Effector memory CD8-positive, alpha-beta T cell (primary cell): ENCODE data around the gene ZC3H10.
A peak's percentile ranks its signal among the peaks of the same experiment; 100 is the strongest.

ENCODE experiments used
- ATAC-seq: fragments of 150-1000 bp; cut with Tn5 transposase; replicated peaks from 2 replicates; pipeline ENCODE4 v1.10.0; 2021; ENCODE audit warnings: mild to moderate bottlenecking, moderate library complexity
- DNase-seq, 3 experiments: peaks; one replicate each; pipeline ENCODE4 v3.0.0; 2021
- H3K27ac Mint-ChIP-seq, 2 donors: one replicate each; pipeline ENCODE4 v1.8.0; 2022; ENCODE audit warnings: mild to moderate bottlenecking in 2 of 2, mixed read lengths in 2 of 2, moderate library complexity in 2 of 2
- H3K27me3 Mint-ChIP-seq, 2 donors: one replicate each; pipeline ENCODE4 v1.8.0; 2022; ENCODE audit warnings: mixed read lengths in 2 of 2
- H3K36me3 Mint-ChIP-seq: one replicate; pipeline ENCODE4 v1.8.0; 2022; ENCODE audit warnings: mild to moderate bottlenecking, moderate library complexity, mixed read lengths; ENCODE audit not compliant: insufficient read depth
- H3K4me1 Mint-ChIP-seq, 2 donors: one replicate each; pipeline ENCODE4 v1.8.0; 2022; ENCODE audit warnings: low read depth in 2 of 2, mixed read lengths in 2 of 2
- H3K4me3 Mint-ChIP-seq, 2 donors: one replicate each; pipeline ENCODE4 v1.8.0; 2022; ENCODE audit warnings: mild to moderate bottlenecking in 2 of 2, mixed read lengths in 2 of 2, moderate library complexity in 2 of 2
- H3K9me3 Mint-ChIP-seq, 2 donors: one replicate each; pipeline ENCODE4 v1.8.0; 2022; ENCODE audit warnings: mixed read lengths in 2 of 2

The ZC3H10 gene

DNA sequence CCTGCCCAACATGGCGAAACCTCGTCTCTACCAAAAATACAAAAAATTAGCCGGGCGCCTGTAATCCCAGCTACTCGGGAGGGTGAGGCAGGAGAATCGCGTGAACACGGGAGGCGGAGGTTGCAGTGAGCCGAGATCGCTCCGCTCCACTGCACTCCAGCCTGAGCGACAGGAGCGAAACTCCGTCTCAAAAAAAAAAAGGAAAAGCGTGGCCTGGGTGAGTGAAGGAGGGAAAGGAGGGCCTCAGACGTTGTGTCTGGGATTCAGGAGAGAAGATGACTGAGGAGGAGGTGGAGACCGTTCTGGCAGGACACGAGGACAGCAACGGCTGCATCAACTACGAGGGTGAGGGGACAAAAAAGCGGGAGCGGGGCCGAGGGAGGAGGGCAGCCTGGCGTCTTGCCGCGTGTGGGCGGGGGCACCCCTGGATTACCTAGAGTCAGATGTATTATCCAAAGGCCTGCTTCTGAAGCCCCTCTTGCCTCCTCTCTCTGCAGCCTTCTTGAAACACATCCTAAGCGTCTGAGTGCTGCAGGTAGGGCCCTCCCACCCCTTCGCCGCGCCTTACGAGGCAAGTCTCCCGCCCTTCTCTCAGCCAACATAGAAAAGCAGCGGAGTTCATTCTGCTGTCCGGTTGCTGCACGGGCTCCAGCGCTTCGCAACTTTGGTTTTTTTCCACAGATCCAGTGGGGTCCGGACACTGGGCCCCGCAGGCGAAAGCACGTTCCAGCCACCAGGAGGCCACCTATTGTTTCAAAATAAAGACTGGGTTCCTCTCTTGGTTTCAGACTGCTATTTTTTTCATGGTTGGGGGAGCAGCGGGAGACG is 39.3 kb downstream of the ZC3H10 start:
- H3K4me3 Mint-ChIP-seq = peak overlapping the region; percentile 88 to 95
- peaks cover 44% of the 10 kb centered on the region for H3K36me3 Mint-ChIP-seq
- H3K9me3 Mint-ChIP-seq = no peaks in the 10 kb centered on the region
- no peaks in the 10 kb centered on the region for H3K27me3 Mint-ChIP-seq
- DNase-seq (peak; percentile 28 to 45 (median 38)), ATAC-seq (peak; percentile 41)
- H3K27ac Mint-ChIP-seq = peak overlapping the region; percentile 95 to 98
- H3K4me1 Mint-ChIP-seq = peaks cover 42 to 44% of the 10 kb centered on the region in 2 donors

DNA sequence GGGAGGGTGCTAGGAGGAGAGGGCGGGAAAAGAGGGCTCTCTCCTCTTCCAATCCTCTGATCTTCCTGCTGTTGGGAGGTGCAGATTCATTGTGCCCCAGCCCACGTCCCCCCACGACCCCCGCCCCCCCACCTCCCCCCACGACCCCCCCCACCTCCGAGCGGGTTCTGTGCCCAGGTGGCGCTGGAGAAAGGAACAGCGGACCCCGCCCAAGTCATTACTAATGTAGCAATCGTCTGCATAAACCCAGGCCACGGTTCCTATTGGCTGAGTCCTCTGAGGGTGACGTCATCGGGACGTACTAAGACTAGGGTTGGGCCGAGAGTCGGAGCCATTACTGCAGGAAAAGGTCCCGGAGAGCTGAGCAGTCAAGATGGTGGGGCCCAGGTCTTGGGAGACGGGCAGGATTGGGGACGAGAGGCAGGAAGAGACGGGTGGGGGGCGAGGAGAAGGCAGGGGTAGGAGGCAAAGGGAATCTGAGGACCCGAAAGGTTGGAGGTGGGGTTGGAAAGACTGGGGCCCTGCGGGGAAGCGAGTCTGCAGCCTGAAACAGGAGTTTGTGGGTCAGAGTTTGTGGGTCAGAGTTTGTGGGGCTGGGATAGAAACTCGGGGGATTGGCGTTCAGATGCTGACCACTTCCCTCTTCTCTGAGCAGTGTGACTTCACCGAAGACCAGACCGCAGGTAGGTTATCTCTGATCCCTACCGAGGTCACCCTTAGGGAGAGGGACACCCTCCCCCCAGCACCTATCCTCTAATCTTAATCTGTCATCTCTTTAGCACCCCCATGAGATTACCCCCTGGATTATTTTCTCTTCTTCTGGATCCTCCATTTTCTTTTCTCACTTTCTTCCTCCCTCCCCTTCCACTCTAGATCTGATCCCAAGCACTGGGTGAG is 40.2 kb downstream of the ZC3H10 start, which contains the start of gene MYL6:
TSS of gene MYL6 (plus strand) at position 331 of the 897 bp plus-strand sequence. CDS start at position 374, 43 bp downstream.
- Mint-ChIP-seq H3K9me3 (no peaks in the 10 kb centered on the region), H3K4me3 (peak within 1 kb of the TSS; percentile 88 to 95), H3K27ac (peak within 1 kb of the TSS; percentile 95 to 98), H3K4me1 (peaks cover 42 to 44% of the 10 kb centered on the region in 2 donors), H3K36me3 (peaks cover 52% of the 10 kb centered on the region), H3K27me3 (no peaks in the 10 kb centered on the region)
- peak; percentile 87 for ATAC-seq
- peak; percentile 83 to 88 (median 86) for DNase-seq

- peak overlapping the region; percentile 88 to 95 for H3K4me3 Mint-ChIP-seq
- no peak for DNase-seq
- H3K36me3 Mint-ChIP-seq = peaks cover 59% of the 10 kb centered on the region
- no peaks in the 10 kb centered on the region for H3K9me3 Mint-ChIP-seq
- no peak for ATAC-seq
- H3K4me1 Mint-ChIP-seq = peaks cover 42% of the 10 kb centered on the region in 2 donors
- H3K27ac Mint-ChIP-seq = peak overlapping the region; percentile 95 to 98
- no peaks in the 10 kb centered on the region for H3K27me3 Mint-ChIP-seq
Observed at GRCh38 chr12:56158926-56159461, 40.9 kb downstream of the ZC3H10 start.

DNA sequence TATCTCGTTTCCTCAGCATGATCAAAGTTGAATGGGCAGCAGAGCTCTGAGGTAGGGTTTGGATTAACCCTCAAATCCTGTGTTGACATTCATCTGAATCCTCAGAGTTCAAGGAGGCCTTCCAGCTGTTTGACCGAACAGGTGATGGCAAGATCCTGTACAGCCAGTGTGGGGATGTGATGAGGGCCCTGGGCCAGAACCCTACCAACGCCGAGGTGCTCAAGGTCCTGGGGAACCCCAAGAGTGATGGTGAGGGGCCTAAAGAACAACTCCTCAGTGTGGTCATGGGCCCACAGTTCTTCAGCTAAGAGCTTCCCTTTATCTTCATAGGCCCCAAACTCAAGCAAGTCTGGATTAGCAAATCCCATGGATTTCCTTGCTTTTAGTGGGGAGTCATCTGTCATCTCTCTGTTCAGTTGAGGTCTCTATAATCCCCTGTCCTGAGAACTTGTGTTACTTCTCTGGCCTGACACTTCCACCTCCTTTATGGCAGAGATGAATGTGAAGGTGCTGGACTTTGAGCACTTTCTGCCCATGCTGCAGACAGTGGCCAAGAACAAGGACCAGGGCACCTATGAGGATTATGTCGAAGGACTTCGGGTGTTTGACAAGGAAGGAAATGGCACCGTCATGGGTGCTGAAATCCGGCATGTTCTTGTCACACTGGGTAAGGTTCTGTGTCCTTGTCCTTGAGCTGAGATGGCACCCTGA is 41.6 kb downstream of the ZC3H10 start:
- Mint-ChIP-seq H3K4me3 (peak overlapping the region; percentile 88 to 95), H3K36me3 (peaks cover 66% of the 10 kb centered on the region), H3K4me1 (peaks cover 42% of the 10 kb centered on the region in 2 donors), H3K27ac (peak overlapping the region; percentile 95 to 98), H3K27me3 (no peaks in the 10 kb centered on the region), H3K9me3 (no peaks in the 10 kb centered on the region)
- DNase-seq (no peak), ATAC-seq (no peak)

DNA sequence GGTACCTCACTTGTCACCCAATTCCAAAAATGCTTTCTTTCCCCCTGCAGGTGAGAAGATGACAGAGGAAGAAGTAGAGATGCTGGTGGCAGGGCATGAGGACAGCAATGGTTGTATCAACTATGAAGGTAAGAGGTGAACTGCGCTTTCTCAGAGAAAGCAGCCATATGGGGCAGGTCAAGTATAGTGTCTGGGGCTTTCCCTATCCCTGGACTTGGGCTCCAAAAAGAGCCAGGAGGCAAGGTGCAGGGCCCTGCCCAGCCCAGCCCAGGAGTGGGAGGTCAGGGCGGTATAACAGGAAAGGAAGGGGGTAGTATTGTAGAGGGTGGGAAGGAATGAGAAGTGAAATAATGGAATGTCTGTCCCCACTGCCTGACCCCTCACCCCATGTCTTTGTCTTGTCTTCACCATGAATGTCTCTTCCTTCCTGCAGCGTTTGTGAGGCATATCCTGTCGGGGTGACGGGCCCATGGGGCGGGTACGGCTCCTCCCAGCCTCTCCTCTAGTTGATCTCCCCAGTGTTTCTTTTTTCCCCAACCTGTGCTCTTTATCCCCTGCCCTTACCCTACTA is 42.2 kb downstream of the ZC3H10 start:
- Mint-ChIP-seq H3K4me3 (peak overlapping the region; percentile 88 to 95), H3K36me3 (peaks cover 70% of the 10 kb centered on the region)

GRCh38 chr12:56160894-56161689 is 43.0 kb downstream of the ZC3H10 start:
- ATAC-seq (no peak), DNase-seq (no peak)
- Mint-ChIP-seq H3K9me3 (no peaks in the 10 kb centered on the region), H3K4me3 (peak overlapping the region; percentile 88 to 95), H3K27ac (peak overlapping the region; percentile 95 to 98), H3K36me3 (peaks cover 78% of the 10 kb centered on the region), H3K4me1 (peaks cover 42 to 44% of the 10 kb centered on the region in 2 donors), H3K27me3 (no peaks in the 10 kb centered on the region)

More for the DNA sequence above, 42.2 kb downstream of the ZC3H10 start:
- ATAC-seq = peak; percentile 57
- Mint-ChIP-seq H3K4me1 (peaks cover 42% of the 10 kb centered on the region in 2 donors), H3K9me3 (no peaks in the 10 kb centered on the region), H3K27ac (peak overlapping the region; percentile 95 to 98), H3K27me3 (no peaks in the 10 kb centered on the region)
- DNase-seq = peak; percentile 44 to 56 (median 49)

GRCh38 chr12:56161690-56162351 is 43.8 kb downstream of the ZC3H10 start:
- Mint-ChIP-seq H3K4me1 (peaks cover 42 to 44% of the 10 kb centered on the region in 2 donors), H3K27me3 (no peaks in the 10 kb centered on the region), H3K27ac (peak overlapping the region; percentile 95 to 98), H3K9me3 (no peaks in the 10 kb centered on the region), H3K4me3 (peak overlapping the region; percentile 88 to 95), H3K36me3 (peaks cover 85% of the 10 kb centered on the region)
- ATAC-seq (no peak), DNase-seq (no peak)

DNA sequence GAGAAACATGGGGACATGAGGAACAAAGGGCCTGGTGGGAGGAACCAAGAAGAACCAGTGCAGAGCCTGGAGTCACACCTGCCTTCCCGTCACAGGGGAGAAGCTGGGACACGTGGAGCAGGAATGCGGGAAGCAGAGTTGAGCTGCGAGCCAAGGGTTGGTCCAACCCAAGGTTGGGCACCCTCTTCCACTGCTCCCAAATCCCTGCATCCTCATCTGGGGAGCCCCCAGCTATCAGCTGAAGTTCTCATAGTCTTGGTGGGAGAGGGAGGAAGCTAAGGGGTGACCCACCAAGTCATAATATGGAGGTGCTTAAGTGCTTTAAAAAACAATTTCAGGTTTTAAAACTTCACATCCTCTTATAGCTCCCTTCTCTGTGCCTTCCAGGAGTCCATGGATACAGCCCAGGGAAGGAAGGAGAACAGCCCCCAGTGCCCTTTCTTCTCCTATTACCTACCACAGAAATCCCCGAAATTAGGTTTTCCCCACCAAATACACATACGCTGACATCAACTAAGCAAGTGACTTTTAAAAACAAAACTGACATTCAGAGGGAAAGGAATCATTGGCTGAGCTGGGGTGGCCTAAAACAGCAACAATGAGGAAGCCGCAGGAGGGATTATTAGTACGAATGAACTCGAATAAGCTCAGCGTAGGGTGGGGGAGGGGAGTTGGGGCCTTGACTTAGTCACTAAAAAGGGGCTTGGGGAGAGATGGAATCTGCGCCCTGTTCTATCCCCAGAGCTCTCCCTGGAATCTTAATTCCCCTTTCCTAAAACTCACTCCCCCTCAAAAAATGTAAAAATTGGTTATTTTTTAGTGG is 44.6 kb downstream of the ZC3H10 start:
- peak overlapping the region; percentile 87 to 95 for H3K27ac Mint-ChIP-seq
- peaks cover 34 to 36% of the 10 kb centered on the region in 2 donors for H3K4me1 Mint-ChIP-seq
- H3K27me3 Mint-ChIP-seq = no peaks in the 10 kb centered on the region
- no peak for ATAC-seq
- peak overlapping the region in 1 of 2 donors; percentile 55 for H3K4me3 Mint-ChIP-seq
- DNase-seq = no peak
- H3K9me3 Mint-ChIP-seq = no peaks in the 10 kb centered on the region
- peaks cover 90% of the 10 kb centered on the region for H3K36me3 Mint-ChIP-seq

GRCh38 chr12:56163533-56164344 is 45.7 kb downstream of the ZC3H10 start:
- Mint-ChIP-seq H3K27ac (peak overlapping the region; percentile 87 to 95), H3K27me3 (no peaks in the 10 kb centered on the region), H3K4me1 (peaks cover 31 to 34% of the 10 kb centered on the region in 2 donors), H3K4me3 (peak overlapping the region in 1 of 2 donors; percentile 36), H3K9me3 (no peaks in the 10 kb centered on the region), H3K36me3 (peaks cover 91% of the 10 kb centered on the region)
- ATAC-seq = no peak
- DNase-seq = no peak

GRCh38 chr12:56164345-56164729 is 46.3 kb downstream of the ZC3H10 start:
- Mint-ChIP-seq H3K27ac (peak overlapping the region; percentile 87 to 95), H3K9me3 (no peaks in the 10 kb centered on the region), H3K4me1 (peaks cover 25 to 28% of the 10 kb centered on the region in 2 donors), H3K27me3 (no peaks in the 10 kb centered on the region), H3K4me3 (no peak overlapping the region), H3K36me3 (peaks cover 91% of the 10 kb centered on the region)
- DNase-seq = no peak
- ATAC-seq = no peak
